GM20000 (cell line): ENCODE measurements around the gene SLC25A44.

Experiments used
- DNase-seq: peaks from one replicate; pipeline ENCODE4 v3.0.0; 2012; ENCODE audit warnings: low spot score
- CTCF ChIP-seq: IDR thresholded peaks from 2 replicates; pipeline ENCODE4 v1.5.1; 2012; ENCODE audit warnings: mild to moderate bottlenecking, control low read depth; ENCODE audit errors: extremely low read depth, missing control alignments

Gene SLC25A44

GRCh38 chr1:156200044-156200443 lies 6.1 kb downstream of the SLC25A44 start:
- TF ChIP-seq CTCF: no peak
- no peak for DNase-seq

DNA sequence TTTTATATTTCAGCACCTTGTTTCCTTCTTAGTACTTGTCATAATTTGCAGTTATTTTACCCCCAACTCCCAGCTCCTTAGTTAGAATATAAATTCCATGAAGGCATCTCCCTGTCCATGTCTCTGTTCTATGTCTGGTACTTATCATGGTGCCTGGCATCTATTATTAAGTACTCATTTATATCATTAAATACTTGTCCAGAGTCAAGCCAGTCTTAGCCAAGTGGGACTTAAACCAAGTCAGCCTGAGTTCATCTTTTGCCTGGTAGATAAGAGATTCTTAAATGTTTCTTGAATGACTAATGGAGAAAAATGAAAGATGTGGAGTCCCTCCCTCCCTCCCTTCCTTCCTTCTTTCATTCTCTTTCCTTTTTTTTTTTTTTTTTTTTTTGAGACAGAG lies 9.4 kb downstream of the SLC25A44 start:
- TF ChIP-seq CTCF: no peak
- DNase-seq: no peak

- TF ChIP-seq CTCF: no peak
- no peak for DNase-seq
These were observed 10.8 kb downstream of the SLC25A44 start for GRCh38 chr1:156204686-156205085.

DNA sequence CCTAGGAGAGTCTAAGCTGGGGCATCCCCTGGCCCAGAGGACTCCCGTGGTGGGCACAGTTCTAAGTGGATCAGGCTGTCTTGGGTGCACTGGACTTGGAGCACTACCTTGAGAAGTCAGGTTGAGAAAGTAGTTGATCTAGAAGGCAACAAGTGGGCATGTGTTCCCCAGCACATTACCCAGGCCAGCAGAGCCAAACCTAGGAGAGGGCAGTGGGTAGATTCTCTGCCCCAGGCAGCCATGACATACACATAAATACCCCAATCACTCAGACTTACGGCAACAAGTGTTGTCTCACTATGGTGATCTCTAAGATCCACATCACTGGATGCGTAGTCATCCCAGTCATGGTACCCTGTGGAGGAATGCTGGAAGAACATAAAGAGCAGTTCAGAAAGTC lies 17.3 kb downstream of the SLC25A44 start:
- TF ChIP-seq CTCF: no peak
- no peak for DNase-seq

DNA sequence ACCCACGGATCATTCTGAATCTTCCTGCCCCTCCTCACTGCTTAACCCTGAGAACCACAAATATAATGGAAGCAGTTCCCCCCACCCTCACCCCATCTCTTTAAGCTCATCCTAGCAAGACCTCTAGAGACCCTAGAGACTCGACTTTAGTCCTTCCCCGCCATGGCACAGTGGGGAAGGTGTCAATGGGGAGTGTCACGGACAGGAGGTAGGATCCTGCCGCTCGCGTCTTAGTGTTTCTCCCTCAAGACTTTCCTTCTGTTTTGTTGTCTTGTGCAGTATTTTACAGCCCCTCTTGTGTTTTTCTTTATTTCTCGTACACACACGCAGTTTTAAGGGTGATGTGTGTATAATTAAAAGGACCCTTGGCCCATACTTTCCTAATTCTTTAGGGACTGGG lies 18.2 kb downstream of the SLC25A44 start:
- DNase-seq: no peak

GRCh38 chr1:156212833-156213643 lies 19.1 kb downstream of the SLC25A44 start, which contains the start of gene PMF1:
Gene PMF1, plus strand, starts transcription at chr1:156213007. Its CDS starts 9 bp downstream, at chr1:156213016.
- no peak for TF ChIP-seq CTCF
- DNase-seq: peak; percentile 97

More for the DNA sequence above, 18.2 kb downstream of the SLC25A44 start:
- no peak for TF ChIP-seq CTCF

DNA sequence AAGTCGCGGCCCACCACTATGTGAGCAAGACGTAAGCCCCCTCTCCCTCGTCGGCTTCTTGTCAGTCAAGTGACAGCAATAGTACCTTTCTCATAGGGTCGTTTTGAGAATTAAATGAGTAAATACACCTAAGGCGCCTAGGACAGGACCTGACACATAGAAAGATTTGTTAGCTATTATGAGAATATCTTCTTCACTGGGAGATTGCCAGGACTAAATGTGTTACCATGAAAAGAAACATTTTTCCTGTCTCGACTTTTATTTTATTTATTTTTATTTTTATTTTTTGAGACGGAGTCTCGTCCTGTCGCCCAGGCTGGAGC lies 19.7 kb downstream of the SLC25A44 start:
- no peak for TF ChIP-seq CTCF
- no peak for DNase-seq
